MM.1S (cell line): ENCODE measurements around the gene LRRN4.
A peak's percentile ranks its signal among the peaks of the same experiment; 100 is the strongest.

ENCODE experiments used
- DNase-seq: peaks from one replicate; pipeline ENCODE4 v3.0.0-alpha.2; 2015
- H2AFZ ChIP-seq: fragments of 300-600 bp; sonication (generic); 2 replicates; pipeline ENCODE4 v1.6.0; 2016; ENCODE audit warnings: antibody characterized with exemption, low read length
- H3F3A ChIP-seq: fragments of 300-600 bp; sonication (generic); 2 replicates; pipeline ENCODE4 v1.6.1; 2016; ENCODE audit warnings: mild to moderate bottlenecking, antibody characterized with exemption, low read length, moderate library complexity, mixed read lengths; ENCODE audit not compliant: insufficient read depth
- H3K27ac ChIP-seq: fragments of 300-600 bp; sonication (generic); 2 replicates; pipeline ENCODE4 v1.5.1; 2016; ENCODE audit warnings: mild to moderate bottlenecking, low read length
- H3K27me3 ChIP-seq: fragments of 300-600 bp; sonication (generic); replicated peaks from 2 replicates; pipeline ENCODE4 v1.6.0; 2016; ENCODE audit warnings: low read length; ENCODE audit not compliant: insufficient read depth
- H3K36me3 ChIP-seq: fragments of 300-600 bp; sonication (generic); replicated peaks from 2 replicates; pipeline ENCODE4 v1.6.1; 2016; ENCODE audit warnings: mild to moderate bottlenecking, low read length, mixed read lengths; ENCODE audit not compliant: insufficient read depth
- H3K4me1 ChIP-seq: fragments of 300-600 bp; sonication (generic); 2 replicates; pipeline ENCODE4 v1.6.1; 2016; ENCODE audit warnings: low read length, mixed read lengths
- H3K4me2 ChIP-seq: fragments of 300-600 bp; sonication (generic); 2 replicates; pipeline ENCODE4 v1.6.0; 2016; ENCODE audit warnings: low read depth, low read length
- H3K4me3 ChIP-seq: fragments of 300-600 bp; sonication (generic); 2 replicates; pipeline ENCODE4 v1.5.1; 2016; ENCODE audit warnings: low read length, mixed read lengths
- H3K79me2 ChIP-seq: fragments of 300-600 bp; sonication (generic); 2 replicates; pipeline ENCODE4 v1.6.1; 2016; ENCODE audit warnings: mixed run types, low read length, mixed read lengths
- H3K9ac ChIP-seq: fragments of 300-600 bp; sonication (generic); 2 replicates; pipeline ENCODE4 v1.6.1; 2016; ENCODE audit warnings: low read length, mixed read lengths
- H3K9me2 ChIP-seq: fragments of 300-600 bp; sonication (generic); replicated peaks from 2 replicates; pipeline ENCODE4 v1.6.1; 2016; ENCODE audit warnings: mild to moderate bottlenecking, low read length, mixed read lengths; ENCODE audit not compliant: insufficient read depth
- H3K9me3 ChIP-seq: fragments of 300-600 bp; sonication (generic); replicated peaks from 2 replicates; pipeline ENCODE4 v1.6.1; 2016; ENCODE audit warnings: mild to moderate bottlenecking, low read length, mixed read lengths; ENCODE audit not compliant: insufficient read depth
- H4K20me1 ChIP-seq: fragments of 300-600 bp; sonication (generic); 2 replicates; pipeline ENCODE4 v1.6.1; 2016; ENCODE audit warnings: mild to moderate bottlenecking, low read length, moderate library complexity, mixed read lengths; ENCODE audit not compliant: insufficient read depth
- CTCF ChIP-seq: fragments of 300-600 bp; sonication (generic); IDR thresholded peaks from 2 replicates; pipeline ENCODE4 v1.5.1; 2016; ENCODE audit warnings: antibody characterized with exemption, low read length, mixed read lengths
- EZH2 ChIP-seq: fragments of 300-600 bp; sonication (generic); optimal IDR thresholded peaks from 2 replicates; pipeline ENCODE3; 2017; ENCODE audit warnings: low read depth, mild to moderate bottlenecking, antibody characterized with exemption, low read length, mixed read lengths
- EZH2phosphoT487 ChIP-seq: fragments of 300-600 bp; sonication (generic); IDR thresholded peaks from 2 replicates; pipeline ENCODE4 v1.6.1; 2018; ENCODE audit warnings: antibody characterized with exemption, low read length

The LRRN4 gene

GRCh38 chr20:6007094-6007528, 46.7 kb downstream of the LRRN4 start:
- no peak overlapping the region for H3K27ac ChIP-seq

GRCh38 chr20:6006603-6006949, 47.3 kb downstream of the LRRN4 start:
- Histone ChIP-seq H3K4me1 (peaks cover 12% of the 10 kb centered on the region; the same call in 1 of the 2 replicates), H3K79me2 (peaks cover 41% of the 10 kb centered on the region), H3K27me3 (no peaks in the 10 kb centered on the region), H3K4me3 (peak overlapping the region; percentile 70), H3K36me3 (peaks cover 4% of the 10 kb centered on the region; the same call in 1 of the 2 replicates), H3K9ac (peak overlapping the region; percentile 51; the same call in 1 of the 2 replicates), H3K4me2 (peak overlapping the region; percentile 82), H4K20me1 (no peaks in the 10 kb centered on the region), H2AFZ (peak overlapping the region; percentile 87; the same call in 1 of the 2 replicates), H3F3A (peaks cover 10% of the 10 kb centered on the region), H3K27ac (no peak overlapping the region), H3K9me2 (no peaks in the 10 kb centered on the region), H3K9me3 (no peaks in the 10 kb centered on the region)
- DNase-seq, result no peak
- TF ChIP-seq EZH2phosphoT487 (no peak), EZH2 (no peak), CTCF (no peak)

More at GRCh38 chr20:6007094-6007528, 46.7 kb downstream of the LRRN4 start:
- Histone ChIP-seq H3K9ac (peak overlapping the region; percentile 51; the same call in 1 of the 2 replicates), H3K27me3 (no peaks in the 10 kb centered on the region), H3K4me2 (peak overlapping the region; percentile 82), H4K20me1 (no peaks in the 10 kb centered on the region), H3F3A (peaks cover 10% of the 10 kb centered on the region), H3K36me3 (peaks cover 7% of the 10 kb centered on the region; the same call in 1 of the 2 replicates), H3K4me3 (peak overlapping the region; percentile 70), H2AFZ (no peak overlapping the region), H3K9me3 (no peaks in the 10 kb centered on the region), H3K9me2 (no peaks in the 10 kb centered on the region), H3K4me1 (peaks cover 12% of the 10 kb centered on the region; the same call in 1 of the 2 replicates), H3K79me2 (peaks cover 44% of the 10 kb centered on the region)
- DNase-seq, result peak; percentile 22
- TF ChIP-seq EZH2 (no peak), EZH2phosphoT487 (no peak), CTCF (no peak)

- Histone ChIP-seq H3K27ac (no peak overlapping the region), H2AFZ (no peak overlapping the region), H3K4me2 (no peak overlapping the region), H3K4me1 (0 out of 2 replicates have a peak, but pooled peaks cover 9% of the 10 kb centered on the region), H4K20me1 (no peaks in the 10 kb centered on the region), H3K79me2 (no peaks in the 10 kb centered on the region), H3K9me2 (no peaks in the 10 kb centered on the region), H3K36me3 (peaks cover under 1% of the 10 kb centered on the region), H3K9me3 (no peaks in the 10 kb centered on the region), H3K27me3 (no peaks in the 10 kb centered on the region), H3F3A (peaks cover 21% of the 10 kb centered on the region), H3K9ac (no peak overlapping the region), H3K4me3 (no peak overlapping the region)
- TF ChIP-seq EZH2phosphoT487 (no peak), CTCF (no peak), EZH2 (no peak)
- DNase-seq, result no peak
Measured at GRCh38 chr20:6000871-6001270, 53.0 kb downstream of the LRRN4 start.
